Measurements from ENCODE around the gene CSNK1G2. TPM values are rescaled to one million over a fixed set of nuclear protein-coding genes. Genes with fewer than 3 reads are reported as not detected.

The CSNK1G2 gene
- total and polyA plus RNA-seq, 2 of the 13 experiments (the other 11 are each of a cell fraction or from before 2014, with no cell fraction given), result 53.8 to 72.5 TPM

DNA sequence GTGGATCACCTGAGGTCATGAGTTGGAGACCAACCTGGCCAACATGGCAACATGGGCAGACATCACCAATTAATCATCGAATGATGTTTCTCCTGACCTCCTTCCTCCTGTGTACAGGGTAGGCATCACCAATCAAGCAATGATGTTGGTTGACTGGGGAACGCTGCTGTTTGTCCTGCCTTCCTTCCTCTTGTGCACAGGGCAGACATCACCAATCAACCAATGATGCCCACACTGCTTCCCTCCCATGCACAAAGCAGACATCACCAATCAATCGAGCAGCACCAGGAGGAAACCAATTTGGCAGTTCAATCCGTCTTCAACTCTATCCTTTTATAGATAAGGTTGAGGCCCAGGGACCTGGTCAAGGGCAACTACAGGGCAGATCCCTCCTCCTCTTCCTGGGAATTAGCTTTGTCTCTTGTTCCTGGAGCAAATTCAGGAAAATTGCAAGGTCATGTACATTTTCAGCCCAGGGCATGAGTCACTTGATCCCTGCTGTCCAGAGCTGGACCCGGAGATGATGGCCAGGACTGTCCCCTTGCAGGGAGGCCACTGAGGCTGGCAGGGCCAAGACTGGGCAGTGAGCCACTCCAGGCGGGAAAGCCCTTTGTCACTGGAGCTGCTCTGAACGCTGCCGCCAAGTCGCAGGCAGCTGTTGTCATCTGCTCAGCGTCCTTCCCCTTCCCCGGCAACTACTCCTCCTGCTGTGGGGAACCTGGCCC is 5.3 kb upstream of the CSNK1G2 start (continued):
- no peak for TF ChIP-seq ZNF260 (CRISPR knock-in tag; IDR thresholded peaks at IDR 0.05; ENCODE audit: borderline replicate concordance, low read depth)
- TF ChIP-seq KDM5A (IDR thresholded peaks at IDR 0.05; ENCODE audit: borderline replicate concordance, low read length), result no peak
- TF ChIP-seq RFX1 (IDR thresholded peaks at IDR 0.05), result no peak
- TF ChIP-seq AGO2 (optimal IDR thresholded peaks at IDR 0.05; ENCODE audit: low read depth, low read length), result no peak
- TF ChIP-seq ZNF878 (CRISPR knock-in tag; IDR thresholded peaks at IDR 0.05), result no peak
- 0 out of 2 replicates have a peak, but pooled peaks have one; percentile 12 for TF ChIP-seq CREM (IDR thresholded peaks at IDR 0.05)
- no peak for TF ChIP-seq CREM (CRISPR knock-in tag; IDR thresholded peaks at IDR 0.05)
- no peak for TF ChIP-seq TEAD3 (CRISPR knock-in tag; optimal IDR thresholded peaks at IDR 0.05; ENCODE audit: borderline replicate concordance)
- TF ChIP-seq HIVEP1 (CRISPR knock-in tag; IDR thresholded peaks at IDR 0.05), result no peak
- no peak for TF ChIP-seq ZNF431 (CRISPR knock-in tag; IDR thresholded peaks at IDR 0.05; ENCODE audit: borderline replicate concordance, low read depth)
- TF ChIP-seq, protein P1, sequence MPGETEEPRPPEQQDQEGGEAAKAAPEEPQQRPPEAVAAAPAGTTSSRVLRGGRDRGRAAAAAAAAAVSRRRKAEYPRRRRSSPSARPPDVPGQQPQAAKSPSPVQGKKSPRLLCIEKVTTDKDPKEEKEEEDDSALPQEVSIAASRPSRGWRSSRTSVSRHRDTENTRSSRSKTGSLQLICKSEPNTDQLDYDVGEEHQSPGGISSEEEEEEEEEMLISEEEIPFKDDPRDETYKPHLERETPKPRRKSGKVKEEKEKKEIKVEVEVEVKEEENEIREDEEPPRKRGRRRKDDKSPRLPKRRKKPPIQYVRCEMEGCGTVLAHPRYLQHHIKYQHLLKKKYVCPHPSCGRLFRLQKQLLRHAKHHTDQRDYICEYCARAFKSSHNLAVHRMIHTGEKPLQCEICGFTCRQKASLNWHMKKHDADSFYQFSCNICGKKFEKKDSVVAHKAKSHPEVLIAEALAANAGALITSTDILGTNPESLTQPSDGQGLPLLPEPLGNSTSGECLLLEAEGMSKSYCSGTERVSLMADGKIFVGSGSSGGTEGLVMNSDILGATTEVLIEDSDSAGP (CRISPR knock-in tag; IDR thresholded peaks at IDR 0.05; ENCODE audit: borderline replicate concordance), result 0 out of 2 replicates have a peak, but pooled peaks have one; percentile 20
- TF ChIP-seq, protein P2, sequence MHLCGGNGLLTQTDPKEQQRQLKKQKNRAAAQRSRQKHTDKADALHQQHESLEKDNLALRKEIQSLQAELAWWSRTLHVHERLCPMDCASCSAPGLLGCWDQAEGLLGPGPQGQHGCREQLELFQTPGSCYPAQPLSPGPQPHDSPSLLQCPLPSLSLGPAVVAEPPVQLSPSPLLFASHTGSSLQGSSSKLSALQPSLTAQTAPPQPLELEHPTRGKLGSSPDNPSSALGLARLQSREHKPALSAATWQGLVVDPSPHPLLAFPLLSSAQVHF (CRISPR knock-in tag; IDR thresholded peaks at IDR 0.05), result no peak
- TF ChIP-seq SYNCRIP (IDR thresholded peaks at IDR 0.05; ENCODE audit: insufficient read depth, low read depth, low read length), result no peak
- no peak for TF ChIP-seq NFYC (CRISPR knock-in tag; IDR thresholded peaks at IDR 0.05)
- TF ChIP-seq, protein P3, sequence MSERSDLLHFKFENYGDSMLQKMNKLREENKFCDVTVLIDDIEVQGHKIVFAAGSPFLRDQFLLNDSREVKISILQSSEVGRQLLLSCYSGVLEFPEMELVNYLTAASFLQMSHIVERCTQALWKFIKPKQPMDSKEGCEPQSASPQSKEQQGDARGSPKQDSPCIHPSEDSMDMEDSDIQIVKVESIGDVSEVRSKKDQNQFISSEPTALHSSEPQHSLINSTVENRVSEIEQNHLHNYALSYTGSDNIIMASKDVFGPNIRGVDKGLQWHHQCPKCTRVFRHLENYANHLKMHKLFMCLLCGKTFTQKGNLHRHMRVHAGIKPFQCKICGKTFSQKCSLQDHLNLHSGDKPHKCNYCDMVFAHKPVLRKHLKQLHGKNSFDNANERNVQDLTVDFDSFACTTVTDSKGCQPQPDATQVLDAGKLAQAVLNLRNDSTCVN (CRISPR knock-in tag; IDR thresholded peaks at IDR 0.05; ENCODE audit: borderline replicate concordance), result no peak
- TF ChIP-seq, protein P4, sequence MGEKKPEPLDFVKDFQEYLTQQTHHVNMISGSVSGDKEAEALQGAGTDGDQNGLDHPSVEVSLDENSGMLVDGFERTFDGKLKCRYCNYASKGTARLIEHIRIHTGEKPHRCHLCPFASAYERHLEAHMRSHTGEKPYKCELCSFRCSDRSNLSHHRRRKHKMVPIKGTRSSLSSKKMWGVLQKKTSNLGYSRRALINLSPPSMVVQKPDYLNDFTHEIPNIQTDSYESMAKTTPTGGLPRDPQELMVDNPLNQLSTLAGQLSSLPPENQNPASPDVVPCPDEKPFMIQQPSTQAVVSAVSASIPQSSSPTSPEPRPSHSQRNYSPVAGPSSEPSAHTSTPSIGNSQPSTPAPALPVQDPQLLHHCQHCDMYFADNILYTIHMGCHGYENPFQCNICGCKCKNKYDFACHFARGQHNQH (CRISPR knock-in tag; IDR thresholded peaks at IDR 0.05), result no peak
- TF ChIP-seq ZSCAN12 (CRISPR knock-in tag; IDR thresholded peaks at IDR 0.05), result no peak
- TF ChIP-seq MAF1 (CRISPR knock-in tag; IDR thresholded peaks at IDR 0.05; ENCODE audit: borderline replicate concordance), result no peak
- TF ChIP-seq, protein P5, sequence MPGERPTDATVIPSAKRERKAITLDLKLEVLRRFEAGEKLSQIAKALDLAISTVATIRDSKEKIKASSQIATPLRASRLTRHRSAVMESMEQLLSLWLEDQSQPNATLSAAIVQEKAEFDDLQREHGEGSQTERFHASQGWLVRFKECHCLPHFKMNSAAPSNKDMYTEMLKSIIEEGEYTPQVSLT (CRISPR knock-in tag; IDR thresholded peaks at IDR 0.05; ENCODE audit: borderline replicate concordance, low read depth), result no peak
- TF ChIP-seq ZNF572 (CRISPR knock-in tag; IDR thresholded peaks at IDR 0.05), result no peak
- no peak for TF ChIP-seq ZNF101 (CRISPR knock-in tag; IDR thresholded peaks at IDR 0.05; ENCODE audit: borderline replicate concordance, low read depth)
- TF ChIP-seq ZNF746 (CRISPR knock-in tag; IDR thresholded peaks at IDR 0.05), result no peak
- no peak for TF ChIP-seq EEA1 (CRISPR knock-in tag; IDR thresholded peaks at IDR 0.05; ENCODE audit: borderline replicate concordance)
- TF ChIP-seq ZSCAN25 (CRISPR knock-in tag; IDR thresholded peaks at IDR 0.05), result no peak; the same call in 1 of the 2 replicates
- TF ChIP-seq ATF7-NPFF (CRISPR knock-in tag; IDR thresholded peaks at IDR 0.05; ENCODE audit: low read depth), result no peak
- TF ChIP-seq ZNF367 (CRISPR knock-in tag; IDR thresholded peaks at IDR 0.05; ENCODE audit: borderline replicate concordance), result no peak
- TF ChIP-seq EED (CRISPR knock-in tag; IDR thresholded peaks at IDR 0.05), result no peak
